ENCODE data around the gene DGKG.

- TF ChIP-seq CTCF (IDR thresholded peaks at IDR 0.05) (no peak), POLR2A (IDR thresholded peaks at IDR 0.05) (no peak), POLR2AphosphoS5 (IDR thresholded peaks at IDR 0.05) (no peak), EP300 (IDR thresholded peaks at IDR 0.05) (no peak)
These were observed 199.8 kb downstream of the DGKG start for GRCh38 chr3:186162221-186162620.
